H1 (cell line): ENCODE results near the gene C1QL3. TPM values are rescaled to one million over a fixed set of nuclear protein-coding genes. Genes with fewer than 3 reads are reported as not detected.
A peak's percentile ranks its signal among the peaks of the same experiment; 100 is the strongest.

ENCODE experiments used
- RAD21 ChIP-seq, 2 experiments: IDR thresholded peaks in 1 of 2; conservative IDR thresholded peaks in 1 of 2; 2 replicates each; pipeline ENCODE4 v1.6.1; 2011; ENCODE audit warnings: low read depth in 2 of 2, low read length in 2 of 2, improper control_type of control experiment in 1 of 2, inconsistent platforms in 1 of 2, mild to moderate bottlenecking in 1 of 2, moderate library complexity in 1 of 2
- polyA plus RNA-seq, 7 experiments: library from polyadenylated mRNA; depleted of rRNA in 3 of 7; stranded (reverse) in 5 of 7; unstranded in 2 of 7; fragments of >200 nt in 5 of 7; fragments of 200-250 nt in 2 of 7; gene quantifications; 1 replicate in 5 of 7; 2 replicates in 1 of 7; 4 replicates in 1 of 7; pipeline versions ENCODE4 v1.2.1 to v1.2.3, GENCODE V29; 2011 to 2013; ENCODE audit warnings: missing spikeins in 2 of 7, mixed read lengths in 2 of 7
- total RNA-seq: library from RNA; stranded (reverse); fragmentation: NEBNext Ultra II Directional; extraction: Animal tissue kit (Norgen Biotek cat#: 25700); gene quantifications from 2 replicates; pipeline ENCODE4 v1.2.1, GENCODE V29; 2021

Gene C1QL3
- total and polyA plus RNA-seq, 2 of the 8 experiments (the other 6 are each of a cell fraction or from before 2014, with no cell fraction given) = 1.0 to 1.8 TPM

GRCh38 chr10:16545116-16545736, 23.5 kb upstream of the C1QL3 start (continued):
- TF ChIP-seq RAD21 (IDR thresholded peaks at IDR 0.05 in 1 of 2, conservative IDR thresholded peaks at IDR 0.05 in 1 of 2; ENCODE audit: low read depth in 2 of 2, low read length in 2 of 2) = peak; percentile 78 to 79
